PC-3 (cell line): ENCODE data around the gene UGT1A5. TPM values are rescaled to one million over a fixed set of nuclear protein-coding genes. Genes with fewer than 3 reads are reported as not detected.

Experiments used
- ATAC-seq: fragments of 200-7000 bp; cut with Tn5 transposase; 2 replicates; pipeline ENCODE4 v1.9.1; 2020; ENCODE audit warnings: mild to moderate bottlenecking, moderate library complexity
- BruUV-seq: library from RNA; stranded (reverse); fragments of 400-500 nt; replicated peaks from 2 replicates; lab custom pipeline; 2021; lab: Mats Ljungman, UMichigan
- CTCF ChIA-PET: fragments of 300-600 bp; sonication (Branson Sonifier 250); formaldehyde crosslinking; loops from one replicate; lab custom pipeline; 2022; ENCODE audit warnings: antibody characterized with exemption; lab: Charles Lee
- POLR2A ChIA-PET: fragments of 300-600 bp; sonication (Branson Sonifier 250); formaldehyde crosslinking; loops from one replicate; lab custom pipeline; 2022; ENCODE audit warnings: antibody characterized with exemption; ENCODE audit not compliant: unreplicated experiment; lab: Charles Lee
- DNase-seq: peaks from one replicate; pipeline ENCODE4 v3.0.0-alpha.2; 2015
- H2AFZ ChIP-seq: fragments of 300-600 bp; sonication (generic); 2 replicates; pipeline ENCODE4 v1.6.0; 2016; ENCODE audit warnings: antibody characterized with exemption, low read length
- H3F3A ChIP-seq: fragments of 300-600 bp; sonication (generic); one replicate; pipeline ENCODE4 v1.6.0; 2017; ENCODE audit warnings: antibody characterized with exemption, low read length, control low read depth, mild to moderate bottlenecking; ENCODE audit not compliant: unreplicated experiment
- H3K27ac ChIP-seq: fragments of 300-600 bp; sonication (generic); 2 replicates; pipeline ENCODE4 v1.5.1; 2016; ENCODE audit warnings: mild to moderate bottlenecking, low read length
- H3K27me3 ChIP-seq: fragments of 300-600 bp; sonication (generic); 2 replicates; pipeline ENCODE4 v1.6.1; 2016; ENCODE audit warnings: low read length, mixed read lengths
- H3K36me3 ChIP-seq: fragments of 300-600 bp; sonication (generic); 2 replicates; pipeline ENCODE4 v1.6.1; 2016; ENCODE audit warnings: low read depth, mixed run types, low read length, mixed read lengths
- H3K4me1 ChIP-seq: fragments of 300-600 bp; sonication (generic); 2 replicates; pipeline ENCODE4 v1.5.1; 2016; ENCODE audit warnings: low read length; ENCODE audit not compliant: insufficient read depth
- H3K4me2 ChIP-seq: fragments of 300-600 bp; sonication (generic); 2 replicates; pipeline ENCODE4 v1.6.0; 2016; ENCODE audit warnings: low read length
- H3K4me3 ChIP-seq: fragments of 300-600 bp; sonication (generic); 2 replicates; pipeline ENCODE4 v1.5.1; 2016; ENCODE audit warnings: mild to moderate bottlenecking, low read length, mixed read lengths
- H3K79me2 ChIP-seq: fragments of 300-600 bp; sonication (generic); 2 replicates; pipeline ENCODE4 v1.6.1; 2017; ENCODE audit warnings: low read length, mixed read lengths
- H3K9ac ChIP-seq: fragments of 300-600 bp; sonication (generic); 2 replicates; pipeline ENCODE4 v1.6.0; 2016; ENCODE audit warnings: mild to moderate bottlenecking, low read length
- H3K9me2 ChIP-seq: fragments of 300-600 bp; sonication (generic); replicated peaks from 2 replicates; pipeline ENCODE4 v1.6.1; 2016; ENCODE audit warnings: mixed run types, low read length, mixed read lengths
- H3K9me3 ChIP-seq: fragments of 300-600 bp; sonication (generic); 2 replicates; pipeline ENCODE4 v1.6.1; 2016; ENCODE audit warnings: low read length, mixed read lengths
- H4K20me1 ChIP-seq: fragments of 300-600 bp; sonication (generic); 2 replicates; pipeline ENCODE4 v1.6.1; 2016; ENCODE audit warnings: low read length, mixed read lengths
- CTCF ChIP-seq: fragments of 300-600 bp; sonication (generic); conservative IDR thresholded peaks from 2 replicates; pipeline ENCODE4 v1.5.1; 2017; ENCODE audit warnings: antibody characterized with exemption, low read depth, mild to moderate bottlenecking, low read length
- EZH2 ChIP-seq: fragments of 300-600 bp; sonication (generic); IDR thresholded peaks from one replicate; pipeline ENCODE4 v1.6.1; 2017; ENCODE audit warnings: antibody characterized with exemption, mild to moderate bottlenecking, low read length; ENCODE audit not compliant: unreplicated experiment
- EZH2phosphoT487 ChIP-seq: fragments of 300-600 bp; sonication (generic); IDR thresholded peaks from 2 replicates; pipeline ENCODE4 v1.6.1; 2018; ENCODE audit warnings: mild to moderate bottlenecking, antibody characterized with exemption, low read length, borderline replicate concordance
- intact Hi-C: fragments of 100-400 bp; cut with micrococcal nuclease; formaldehyde crosslinking; loops from 2 replicates; pipeline ENCODE4 v1.9.0; 2023
- total RNA-seq: library from RNA; depleted of rRNA; stranded (reverse); fragments of >200 nt; gene quantifications from 2 replicates; pipeline ENCODE4 v1.2.3, GENCODE V29; 2014

UGT1A5 gene
- total RNA-seq, 1 experiment from 2014 or later, result not detected

DNA sequence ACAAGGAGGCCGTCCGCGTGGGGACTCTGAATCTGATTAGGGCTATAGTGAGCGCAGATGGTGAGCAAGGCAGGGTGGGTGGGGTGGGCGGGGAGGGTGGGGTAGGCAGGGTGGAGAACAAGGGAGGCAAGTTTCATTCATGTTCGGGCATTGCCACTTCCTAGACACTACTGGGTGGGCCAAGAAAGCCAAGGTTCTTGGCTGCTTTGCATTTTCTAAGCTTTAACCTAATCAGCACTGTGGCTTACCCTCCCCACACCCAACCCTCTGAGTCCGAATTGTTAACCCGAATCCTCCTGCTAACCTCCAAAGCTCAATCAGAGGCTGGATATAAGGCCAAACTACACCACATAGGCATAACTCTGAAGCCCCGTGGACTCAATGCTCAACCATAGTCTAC is 83.5 kb downstream of the UGT1A5 start:
- H3K9me2 ChIP-seq, result no peaks in the 10 kb centered on the region
- no peak for TF ChIP-seq EZH2
- TF ChIP-seq EZH2phosphoT487, result no peak
- TF ChIP-seq CTCF, result no peak
- BruUV-seq, result no TSS peak
- H3K9ac ChIP-seq, result no peak overlapping the region
- H3K4me2 ChIP-seq, result no peak overlapping the region
- DNase-seq, result no peak
- no peaks in the 10 kb centered on the region for H3K27me3 ChIP-seq
- no peaks in the 10 kb centered on the region for H4K20me1 ChIP-seq
- no peaks in the 10 kb centered on the region for H3K79me2 ChIP-seq
- H3F3A ChIP-seq, result no peaks in the 10 kb centered on the region
- ChIA-PET POLR2A (no interaction called here), CTCF (no interaction called here)
- H3K27ac ChIP-seq, result no peak overlapping the region
- H3K4me3 ChIP-seq, result no peak overlapping the region
- ATAC-seq, result no peak
- intact Hi-C loops, result no loop called here
- no peak overlapping the region for H2AFZ ChIP-seq
- H3K4me1 ChIP-seq, result peaks cover 4% of the 10 kb centered on the region; the same call in 1 of the 2 replicates
- no peaks in the 10 kb centered on the region for H3K36me3 ChIP-seq
- no peaks in the 10 kb centered on the region for H3K9me3 ChIP-seq

DNA sequence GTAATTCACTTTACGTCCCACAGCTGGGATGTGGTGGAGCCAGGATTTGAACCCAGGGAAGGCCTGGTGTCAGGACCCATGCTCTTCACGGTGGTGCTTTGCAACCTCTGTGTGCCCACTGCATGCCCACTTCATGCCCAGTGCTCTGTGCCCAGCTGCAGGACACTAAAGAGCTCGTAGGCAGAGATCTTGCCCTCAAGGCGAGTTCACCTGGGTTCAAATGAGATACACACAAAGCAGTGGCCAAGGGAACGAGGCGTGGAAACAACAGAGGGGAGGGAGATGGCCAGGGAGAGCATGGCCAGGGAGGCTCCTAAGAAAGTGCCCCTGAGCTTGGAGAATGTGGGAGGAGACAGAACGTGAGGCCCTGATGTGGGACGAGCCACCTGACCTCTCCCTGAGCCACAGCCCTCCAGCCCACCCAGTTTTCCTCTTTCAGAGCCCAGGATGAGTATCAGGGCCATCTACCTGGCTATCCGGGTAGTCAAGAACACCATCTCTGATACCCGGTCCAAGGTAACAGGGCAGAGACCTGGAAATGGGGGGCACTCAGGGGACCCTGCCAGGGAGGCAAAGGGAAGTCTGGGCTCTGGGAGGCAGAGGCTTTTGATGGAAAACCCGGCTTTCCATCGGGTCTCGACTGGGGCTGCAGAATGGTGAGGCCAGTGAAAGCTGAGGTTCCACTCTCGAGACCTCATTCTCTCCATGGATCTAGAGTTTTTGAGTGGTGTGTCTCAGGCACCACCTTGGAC is 85.8 kb downstream of the UGT1A5 start:
- no peak for DNase-seq
- TF ChIP-seq CTCF (no peak), EZH2 (no peak)
- Histone ChIP-seq H3F3A (no peaks in the 10 kb centered on the region), H2AFZ (no peak overlapping the region), H3K27ac (no peak overlapping the region), H3K79me2 (no peaks in the 10 kb centered on the region), H3K9ac (no peak overlapping the region), H3K9me3 (no peaks in the 10 kb centered on the region), H3K4me2 (no peak overlapping the region), H3K9me2 (no peaks in the 10 kb centered on the region), H3K36me3 (no peaks in the 10 kb centered on the region), H4K20me1 (no peaks in the 10 kb centered on the region), H3K4me1 (peaks cover 5% of the 10 kb centered on the region; the same call in 1 of the 2 replicates), H3K27me3 (no peaks in the 10 kb centered on the region), H3K4me3 (no peak overlapping the region)
- no TSS peak for BruUV-seq
- ChIA-PET CTCF (no interaction called here), POLR2A (no interaction called here)
- intact Hi-C loops, result no loop called here
- no peak for ATAC-seq

GRCh38 chr2:233799087-233799665 is 86.5 kb downstream of the UGT1A5 start:
- no peak overlapping the region for H3K4me3 ChIP-seq

More at GRCh38 chr2:233799087-233799665, 86.5 kb downstream of the UGT1A5 start:
- no peak overlapping the region for H3K4me2 ChIP-seq
- intact Hi-C loops, result no loop called here
- H3K4me1 ChIP-seq, result peaks cover 5% of the 10 kb centered on the region; the same call in 1 of the 2 replicates
- no peaks in the 10 kb centered on the region for H3K79me2 ChIP-seq
- H3K27me3 ChIP-seq, result no peaks in the 10 kb centered on the region
- DNase-seq (no peak), ATAC-seq (no peak)
- POLR2A ChIA-PET, result no interaction called here
- TF ChIP-seq CTCF (no peak), EZH2phosphoT487 (no peak), EZH2 (no peak)
- H3K9me2 ChIP-seq, result no peaks in the 10 kb centered on the region
- no TSS peak for BruUV-seq
- CTCF ChIA-PET, result no interaction called here
- H2AFZ ChIP-seq, result no peak overlapping the region
- H3F3A ChIP-seq, result no peaks in the 10 kb centered on the region
- H3K9me3 ChIP-seq, result no peaks in the 10 kb centered on the region
- H3K36me3 ChIP-seq, result no peaks in the 10 kb centered on the region
- H4K20me1 ChIP-seq, result no peaks in the 10 kb centered on the region
- no peak overlapping the region for H3K9ac ChIP-seq
- no peak overlapping the region for H3K27ac ChIP-seq
